Keratinocyte (primary cell): ENCODE results near the gene PNMA1. TPM values are rescaled to one million over a fixed set of nuclear protein-coding genes. Genes with fewer than 3 reads are reported as not detected.

Experiments
- DNase-seq: peaks from one replicate; pipeline ENCODE4 v3.0.0-alpha.2; 2011; ENCODE audit warnings: low read depth, missing footprints, low spot score
- FAIRE-seq: peaks from 2 replicates; lab custom pipeline; 2011; peaks lifted over from hg19 to GRCh38; lab: Jason Lieb, UNC
- H2AFZ ChIP-seq: 2 replicates; pipeline ENCODE4 v1.6.0; 2012; ENCODE audit warnings: low read length, control low read depth, inconsistent platforms; ENCODE audit not compliant: control insufficient read depth
- H3K27ac ChIP-seq: 2 replicates; pipeline ENCODE4 v1.5.1; 2011; ENCODE audit warnings: low read length; ENCODE audit not compliant: control insufficient read depth, insufficient read depth
- H3K27me3 ChIP-seq: 3 replicates; pipeline ENCODE4 v1.6.0; 2011; ENCODE audit warnings: low read length; ENCODE audit not compliant: control insufficient read depth, insufficient read depth; ENCODE audit errors: extremely low read depth
- H3K36me3 ChIP-seq, 2 experiments: 2 replicates in 1 of 2; 3 replicates in 1 of 2; pipeline ENCODE4 v1.5.1; 2011; ENCODE audit warnings: low read length in 2 of 2, mild to moderate bottlenecking in 1 of 2; ENCODE audit not compliant: control insufficient read depth in 2 of 2, insufficient read depth in 2 of 2; ENCODE audit errors: extremely low read depth in 1 of 2
- H3K4me1 ChIP-seq: 3 replicates; pipeline ENCODE4 v1.5.1; 2011; ENCODE audit warnings: low read length; ENCODE audit not compliant: control insufficient read depth, insufficient read depth; ENCODE audit errors: extremely low read depth
- H3K4me2 ChIP-seq: 3 replicates; pipeline ENCODE4 v1.6.0; 2011; ENCODE audit warnings: low read depth, low read length; ENCODE audit not compliant: control insufficient read depth, insufficient read depth; ENCODE audit errors: extremely low read depth
- H3K4me3 ChIP-seq, 3 experiments: fragments of 200-600 bp in 1 of 3; sonication (generic) in 1 of 3; 2 replicates in 2 of 3; 3 replicates in 1 of 3; pipeline ENCODE4 v1.5.1; 2011 to 2016; ENCODE audit warnings: low read length in 3 of 3, mild to moderate bottlenecking in 3 of 3, control low read depth in 2 of 3, inconsistent platforms in 1 of 3, low read depth in 1 of 3, mixed read lengths in 1 of 3, mixed run types in 1 of 3, moderate library complexity in 1 of 3; ENCODE audit not compliant: control insufficient read depth in 2 of 3, insufficient read depth in 2 of 3; ENCODE audit errors: extremely low read depth in 1 of 3
- H3K79me2 ChIP-seq: 2 replicates; pipeline ENCODE4 v1.6.0; 2012; ENCODE audit warnings: low read length; ENCODE audit not compliant: control insufficient read depth, insufficient read depth
- H3K9ac ChIP-seq: 3 replicates; pipeline ENCODE4 v1.6.0; 2011; ENCODE audit warnings: low read length; ENCODE audit not compliant: control insufficient read depth, insufficient read depth; ENCODE audit errors: extremely low read depth
- H3K9me1 ChIP-seq: 3 replicates; pipeline ENCODE4 v1.6.0; 2011; ENCODE audit warnings: low read length; ENCODE audit not compliant: control insufficient read depth, insufficient read depth; ENCODE audit errors: extremely low read depth
- H3K9me3 ChIP-seq: 2 replicates; pipeline ENCODE4 v1.5.1; 2012; ENCODE audit warnings: low read depth, low read length; ENCODE audit not compliant: control insufficient read depth
- H4K20me1 ChIP-seq: 3 replicates; pipeline ENCODE4 v1.6.0; 2011; ENCODE audit warnings: low read length; ENCODE audit not compliant: control insufficient read depth, insufficient read depth; ENCODE audit errors: extremely low read depth
- EZH2 ChIP-seq: IDR thresholded peaks from one replicate; pipeline ENCODE4 v1.6.1; 2012; ENCODE audit warnings: inconsistent platforms, mild to moderate bottlenecking, low read length, moderate library complexity
- dilution Hi-C: fragments of 300-500 bp; cut with MboI; formaldehyde crosslinking; loops from one replicate; pipeline ENCODE4 v1.7.0; 2020; ENCODE audit warnings: low sequenced_read_pairs; ENCODE audit not compliant: extremely low pct_ligation_motif_present
- polyA plus RNA-seq, 5 experiments: library from polyadenylated mRNA; depleted of rRNA in 3 of 5; stranded (reverse) in 3 of 5; stranded (forward) in 1 of 5; unstranded in 1 of 5; fragments of >200 nt; gene quantifications; 1 replicate in 1 of 5; 2 replicates in 3 of 5; 3 replicates in 1 of 5; pipeline versions ENCODE4 v1.2.1 to v1.2.3, GENCODE V29; 2011 to 2012; ENCODE audit warnings: missing spikeins in 2 of 5, low read depth in 1 of 5, low replicate concordance in 1 of 5
- TF ChIP-seq, protein P1 (sequence below), 3 experiments: IDR thresholded peaks in 1 of 3; conservative IDR thresholded peaks in 1 of 3; optimal IDR thresholded peaks in 1 of 3; 2 replicates in 2 of 3; 3 replicates in 1 of 3; pipeline versions ENCODE3 to v1.5.1; 2011; ENCODE audit warnings: low read length in 3 of 3, mild to moderate bottlenecking in 3 of 3, moderate library complexity in 2 of 3, control low read depth in 1 of 3, inconsistent platforms in 1 of 3; ENCODE audit not compliant: insufficient read depth in 2 of 3; ENCODE audit errors: extremely low read depth in 1 of 3

The PNMA1 gene
- polyA plus RNA-seq, 1 donor (not counting 4 experiments of a cell fraction or from before 2014, with no cell fraction given), result 8.2 TPM

DNA sequence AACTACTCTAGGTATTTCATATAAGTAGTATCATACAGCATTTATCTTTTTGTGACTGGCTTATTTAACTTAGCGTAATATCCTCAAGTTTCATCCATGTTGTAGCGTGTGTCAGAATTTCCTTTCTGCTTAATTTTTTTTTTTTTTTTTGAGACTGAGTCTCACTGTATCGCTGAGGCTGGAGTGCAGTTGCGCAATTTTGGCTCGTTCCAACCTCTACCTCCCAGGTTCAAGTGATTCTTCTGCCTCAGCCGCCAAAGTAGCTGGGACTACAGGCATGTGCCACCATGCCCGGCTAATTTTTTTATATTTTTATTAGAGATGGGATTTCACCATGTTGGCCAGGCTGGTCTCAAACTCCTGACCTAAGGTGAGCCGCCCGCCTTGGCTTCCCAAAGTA is 28.9 kb downstream of the PNMA1 start:
- dilution Hi-C loops, result no loop called here
- FAIRE-seq, result no peak

DNA sequence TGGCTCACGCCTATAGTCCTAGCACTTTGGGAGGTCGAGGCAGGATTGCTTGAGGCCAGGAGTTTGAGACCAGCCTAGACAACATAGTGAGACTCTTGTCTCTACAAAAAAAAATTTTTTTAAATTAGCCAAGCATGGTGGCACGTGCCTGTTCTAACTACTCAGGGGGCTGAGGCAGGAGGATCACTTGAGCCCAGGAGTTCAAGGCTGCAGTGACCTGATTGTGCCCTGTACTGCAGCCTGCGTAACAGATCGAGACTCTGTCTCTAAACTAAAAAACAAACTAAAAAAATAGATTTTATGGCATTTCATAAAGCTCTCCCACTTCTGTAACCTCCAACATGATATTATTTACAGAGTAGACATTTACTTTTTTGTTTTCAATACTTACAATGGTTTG is 29.6 kb downstream of the PNMA1 start:
- dilution Hi-C loops, result no loop called here
- Histone ChIP-seq H3K9ac (no peak overlapping the region), H3K79me2 (no peaks in the 10 kb centered on the region), H3K4me2 (no peak overlapping the region), H3K4me1 (no peaks in the 10 kb centered on the region), H4K20me1 (no peaks in the 10 kb centered on the region), H3K4me3 (no peak overlapping the region), H3K9me1 (no peaks in the 10 kb centered on the region), H3K9me3 (no peaks in the 10 kb centered on the region), H3K27ac (no peak overlapping the region), H2AFZ (no peak overlapping the region), H3K27me3 (no peaks in the 10 kb centered on the region), H3K36me3 (no peaks in the 10 kb centered on the region)
- FAIRE-seq (no peak), DNase-seq (no peak)
- TF ChIP-seq EZH2, result no peak
- TF ChIP-seq, protein P1, sequence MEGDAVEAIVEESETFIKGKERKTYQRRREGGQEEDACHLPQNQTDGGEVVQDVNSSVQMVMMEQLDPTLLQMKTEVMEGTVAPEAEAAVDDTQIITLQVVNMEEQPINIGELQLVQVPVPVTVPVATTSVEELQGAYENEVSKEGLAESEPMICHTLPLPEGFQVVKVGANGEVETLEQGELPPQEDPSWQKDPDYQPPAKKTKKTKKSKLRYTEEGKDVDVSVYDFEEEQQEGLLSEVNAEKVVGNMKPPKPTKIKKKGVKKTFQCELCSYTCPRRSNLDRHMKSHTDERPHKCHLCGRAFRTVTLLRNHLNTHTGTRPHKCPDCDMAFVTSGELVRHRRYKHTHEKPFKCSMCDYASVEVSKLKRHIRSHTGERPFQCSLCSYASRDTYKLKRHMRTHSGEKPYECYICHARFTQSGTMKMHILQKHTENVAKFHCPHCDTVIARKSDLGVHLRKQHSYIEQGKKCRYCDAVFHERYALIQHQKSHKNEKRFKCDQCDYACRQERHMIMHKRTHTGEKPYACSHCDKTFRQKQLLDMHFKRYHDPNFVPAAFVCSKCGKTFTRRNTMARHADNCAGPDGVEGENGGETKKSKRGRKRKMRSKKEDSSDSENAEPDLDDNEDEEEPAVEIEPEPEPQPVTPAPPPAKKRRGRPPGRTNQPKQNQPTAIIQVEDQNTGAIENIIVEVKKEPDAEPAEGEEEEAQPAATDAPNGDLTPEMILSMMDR (optimal IDR thresholded peaks at IDR 0.05 in 1 of 3, IDR thresholded peaks at IDR 0.05 in 1 of 3, conservative IDR thresholded peaks at IDR 0.05 in 1 of 3; ENCODE audit: extremely low read depth in 1 of 3, insufficient read depth in 2 of 3, low read length in 3 of 3), result no peak

More for the DNA sequence above, 28.9 kb downstream of the PNMA1 start:
- no peak for DNase-seq
- H3K9me1 ChIP-seq, result no peaks in the 10 kb centered on the region
- no peak overlapping the region for H3K4me3 ChIP-seq
- no peaks in the 10 kb centered on the region for H4K20me1 ChIP-seq
- no peak for TF ChIP-seq EZH2
- TF ChIP-seq, protein P1 (optimal IDR thresholded peaks at IDR 0.05 in 1 of 3, IDR thresholded peaks at IDR 0.05 in 1 of 3, conservative IDR thresholded peaks at IDR 0.05 in 1 of 3; ENCODE audit: extremely low read depth in 1 of 3, insufficient read depth in 2 of 3, low read length in 3 of 3), result no peak
- no peaks in the 10 kb centered on the region for H3K36me3 ChIP-seq
- H2AFZ ChIP-seq, result no peak overlapping the region
- H3K27me3 ChIP-seq, result no peaks in the 10 kb centered on the region
- no peaks in the 10 kb centered on the region for H3K9me3 ChIP-seq
- H3K79me2 ChIP-seq, result no peaks in the 10 kb centered on the region
- H3K9ac ChIP-seq, result no peak overlapping the region
- no peak overlapping the region for H3K27ac ChIP-seq
- H3K4me1 ChIP-seq, result no peaks in the 10 kb centered on the region
- no peak overlapping the region for H3K4me2 ChIP-seq
